ENCODE measurements around the gene CPB2.

The CPB2 gene

DNA sequence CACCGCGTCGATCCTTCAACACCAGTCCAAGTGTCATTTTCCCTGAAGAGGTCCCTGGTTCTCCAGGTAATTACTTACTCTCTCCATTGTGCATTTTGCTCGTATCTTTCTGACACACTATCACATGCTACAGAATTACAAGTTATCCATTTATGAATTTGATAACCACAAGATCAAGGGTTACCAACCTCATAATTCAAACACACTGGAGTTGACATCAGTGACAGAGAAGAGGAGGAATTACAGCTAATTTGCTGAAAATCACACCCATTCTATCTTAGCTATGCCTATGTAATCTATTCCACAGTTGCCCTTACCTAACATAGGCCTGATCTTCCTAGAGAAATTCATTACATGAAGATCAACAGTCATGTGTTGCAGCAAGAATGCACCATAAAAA is 66.5 kb downstream of the CPB2 start:
- Mint-ChIP-seq H3K4me3 (no peak overlapping the region), H3K27ac (no peak overlapping the region), H3K27me3 (ENCODE audit: low read depth, poor library complexity) (no peaks in the 10 kb centered on the region), H3K9me3 (no peaks in the 10 kb centered on the region), H3K4me1 (no peaks in the 10 kb centered on the region), H3K36me3 (ENCODE audit: low read depth) (peaks cover 80% of the 10 kb centered on the region)
- no peak for DNase-seq
- TF ChIP-seq, protein P1, sequence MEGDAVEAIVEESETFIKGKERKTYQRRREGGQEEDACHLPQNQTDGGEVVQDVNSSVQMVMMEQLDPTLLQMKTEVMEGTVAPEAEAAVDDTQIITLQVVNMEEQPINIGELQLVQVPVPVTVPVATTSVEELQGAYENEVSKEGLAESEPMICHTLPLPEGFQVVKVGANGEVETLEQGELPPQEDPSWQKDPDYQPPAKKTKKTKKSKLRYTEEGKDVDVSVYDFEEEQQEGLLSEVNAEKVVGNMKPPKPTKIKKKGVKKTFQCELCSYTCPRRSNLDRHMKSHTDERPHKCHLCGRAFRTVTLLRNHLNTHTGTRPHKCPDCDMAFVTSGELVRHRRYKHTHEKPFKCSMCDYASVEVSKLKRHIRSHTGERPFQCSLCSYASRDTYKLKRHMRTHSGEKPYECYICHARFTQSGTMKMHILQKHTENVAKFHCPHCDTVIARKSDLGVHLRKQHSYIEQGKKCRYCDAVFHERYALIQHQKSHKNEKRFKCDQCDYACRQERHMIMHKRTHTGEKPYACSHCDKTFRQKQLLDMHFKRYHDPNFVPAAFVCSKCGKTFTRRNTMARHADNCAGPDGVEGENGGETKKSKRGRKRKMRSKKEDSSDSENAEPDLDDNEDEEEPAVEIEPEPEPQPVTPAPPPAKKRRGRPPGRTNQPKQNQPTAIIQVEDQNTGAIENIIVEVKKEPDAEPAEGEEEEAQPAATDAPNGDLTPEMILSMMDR (IDR thresholded peaks at IDR 0.05) = no peak

DNA sequence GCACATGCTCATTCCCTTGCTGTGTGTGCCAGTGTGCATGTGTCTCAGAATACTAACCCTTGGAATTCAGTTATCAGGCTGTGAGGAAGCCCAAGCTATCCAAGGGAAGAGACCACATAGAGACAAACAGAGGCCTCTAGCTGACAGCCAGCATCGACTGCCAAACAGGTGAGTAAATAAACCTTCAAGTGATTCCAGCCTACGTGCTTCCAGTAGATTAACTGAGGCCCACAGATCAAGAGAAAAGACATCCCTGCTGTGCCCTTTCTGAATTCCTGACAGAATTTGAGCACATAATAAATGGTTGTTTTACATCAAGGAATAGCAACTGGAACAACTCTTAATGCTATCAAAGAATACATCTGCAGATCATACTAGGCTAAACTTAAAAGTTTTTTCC is 69.8 kb downstream of the CPB2 start:
- no peaks in the 10 kb centered on the region for H3K4me1 Mint-ChIP-seq
- no peak for DNase-seq
- H3K36me3 Mint-ChIP-seq (ENCODE audit: low read depth) = peaks cover 88% of the 10 kb centered on the region
- TF ChIP-seq, protein P1 (IDR thresholded peaks at IDR 0.05) = no peak
- H3K9me3 Mint-ChIP-seq = peaks cover 26% of the 10 kb centered on the region
- H3K27ac Mint-ChIP-seq = no peak overlapping the region
- H3K27me3 Mint-ChIP-seq (ENCODE audit: low read depth, poor library complexity) = no peaks in the 10 kb centered on the region
- no peak overlapping the region for H3K4me3 Mint-ChIP-seq

DNA sequence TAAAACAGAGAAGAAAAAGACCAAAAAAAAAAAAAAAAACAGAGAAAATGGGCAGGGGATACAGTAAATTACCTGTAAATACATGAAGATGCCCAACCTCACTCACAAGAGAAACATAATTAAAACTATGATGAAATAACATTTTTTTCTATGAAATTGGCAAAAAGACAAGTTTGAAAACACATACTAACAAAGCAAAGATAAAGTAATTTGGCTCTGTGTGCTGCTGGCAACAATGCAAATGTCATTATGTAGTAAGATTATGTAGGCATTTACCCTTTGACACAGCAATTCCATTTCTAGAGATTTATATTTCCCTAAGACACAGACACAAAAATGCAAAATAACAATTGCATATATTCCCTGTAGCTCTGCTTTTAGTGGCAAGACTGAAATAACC is 72.5 kb downstream of the CPB2 start:
- H3K4me3 Mint-ChIP-seq = no peak overlapping the region
- H3K4me1 Mint-ChIP-seq = no peaks in the 10 kb centered on the region
- no peaks in the 10 kb centered on the region for H3K27me3 Mint-ChIP-seq (ENCODE audit: low read depth, poor library complexity)
- peaks cover 96% of the 10 kb centered on the region for H3K36me3 Mint-ChIP-seq (ENCODE audit: low read depth)
- no peak overlapping the region for H3K27ac Mint-ChIP-seq
- DNase-seq = no peak
- TF ChIP-seq, protein P1 (IDR thresholded peaks at IDR 0.05) = no peak
- peaks cover 43% of the 10 kb centered on the region for H3K9me3 Mint-ChIP-seq

DNA sequence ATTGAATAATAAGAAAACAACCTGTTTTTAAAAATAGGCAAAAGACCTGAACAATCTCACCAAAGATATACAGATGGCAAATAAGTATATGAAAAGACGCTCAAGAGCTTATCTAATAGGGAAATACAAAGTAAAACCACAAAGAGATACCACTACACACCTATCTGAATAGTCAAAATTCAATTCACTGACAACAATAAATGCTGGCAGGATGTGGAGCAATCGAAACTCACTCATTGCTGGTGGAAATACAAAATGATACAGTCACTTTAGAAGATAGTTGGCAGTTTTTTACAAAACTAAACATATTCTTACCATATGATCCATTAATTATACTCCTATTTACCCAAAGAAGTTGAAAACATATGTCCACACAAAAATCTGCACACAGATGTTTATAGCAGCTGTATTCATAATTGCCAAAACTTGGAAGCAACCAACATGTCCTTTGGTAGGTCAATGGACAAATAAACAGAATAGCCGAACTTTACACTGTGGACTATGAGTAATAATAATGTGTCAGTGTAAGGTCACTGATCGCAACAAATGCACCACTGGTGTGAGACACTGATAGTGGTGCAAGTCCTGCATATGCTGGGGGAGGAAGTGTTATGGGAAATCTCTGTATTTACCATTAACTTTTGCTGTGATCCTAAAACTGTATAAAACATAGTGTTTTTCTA is 73.1 kb downstream of the CPB2 start:
- Mint-ChIP-seq H3K36me3 (ENCODE audit: low read depth) (peaks cover 91% of the 10 kb centered on the region), H3K27ac (no peak overlapping the region), H3K4me3 (no peak overlapping the region), H3K9me3 (peaks cover 43% of the 10 kb centered on the region), H3K27me3 (ENCODE audit: low read depth, poor library complexity) (no peaks in the 10 kb centered on the region), H3K4me1 (no peaks in the 10 kb centered on the region)
- TF ChIP-seq, protein P1 (IDR thresholded peaks at IDR 0.05) = no peak
- no peak for DNase-seq

DNA sequence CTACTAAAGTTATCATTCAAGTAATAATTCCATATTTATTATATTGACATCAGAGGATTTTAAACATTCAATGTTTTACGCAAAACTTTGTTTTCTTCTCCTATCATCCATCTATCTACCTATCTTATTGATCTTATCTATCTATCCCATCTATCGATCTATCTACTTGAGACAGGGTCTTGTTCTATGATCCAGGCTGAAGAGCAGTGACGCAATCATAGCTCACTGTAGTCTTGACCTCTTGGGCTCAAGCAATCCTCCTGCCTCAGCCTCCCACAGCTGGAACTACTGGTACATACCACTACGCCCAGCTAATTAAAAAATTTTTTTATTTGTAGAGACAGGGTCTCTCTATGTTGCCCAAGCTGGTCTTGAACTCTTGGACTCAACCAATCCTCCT is 79.7 kb downstream of the CPB2 start:
- TF ChIP-seq, protein P1 (IDR thresholded peaks at IDR 0.05) = no peak
- Mint-ChIP-seq H3K9me3 (peaks cover 18% of the 10 kb centered on the region), H3K36me3 (ENCODE audit: low read depth) (peaks cover 31% of the 10 kb centered on the region), H3K27ac (no peak overlapping the region), H3K4me1 (no peaks in the 10 kb centered on the region), H3K4me3 (no peak overlapping the region), H3K27me3 (ENCODE audit: low read depth, poor library complexity) (no peaks in the 10 kb centered on the region)
- DNase-seq = no peak

DNA sequence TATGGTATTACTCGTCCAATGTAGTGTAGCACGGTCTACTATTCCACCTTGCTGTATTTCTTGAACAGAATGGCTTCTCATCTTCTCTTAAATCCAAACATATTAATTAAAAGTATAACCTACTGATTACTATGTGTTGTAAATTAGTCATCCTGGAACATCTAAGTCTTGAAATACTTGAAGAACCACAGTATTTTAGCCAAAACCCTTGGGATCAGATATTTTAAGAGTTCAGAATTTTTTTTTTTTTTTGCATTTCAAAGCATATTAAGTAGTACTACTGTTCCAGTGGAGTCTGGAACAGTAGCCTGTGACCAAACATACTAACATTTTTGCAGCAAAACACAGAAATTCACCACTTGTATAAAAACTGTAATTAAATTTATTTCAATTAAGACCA is 82.4 kb downstream of the CPB2 start:
- DNase-seq = no peak
- Mint-ChIP-seq H3K27me3 (ENCODE audit: low read depth, poor library complexity) (no peaks in the 10 kb centered on the region), H3K4me3 (no peak overlapping the region), H3K4me1 (no peaks in the 10 kb centered on the region), H3K27ac (no peak overlapping the region), H3K36me3 (ENCODE audit: low read depth) (peaks cover 13% of the 10 kb centered on the region), H3K9me3 (no peaks in the 10 kb centered on the region)
- TF ChIP-seq, protein P1 (IDR thresholded peaks at IDR 0.05) = no peak
